PC-9 (cell line): ENCODE measurements around the gene NUDT6.

Source experiments
- CTCF ChIP-seq: fragments of 200-600 bp; sonication (generic); conservative IDR thresholded peaks from 2 replicates; pipeline ENCODE4 v1.6.1; 2017; ENCODE audit warnings: mixed run types, antibody characterized with exemption, mild to moderate bottlenecking, moderate library complexity
- EZH2 ChIP-seq: fragments of 200-600 bp; sonication (generic); IDR thresholded peaks from 2 replicates; pipeline ENCODE4 v1.8.0; 2017; ENCODE audit warnings: antibody characterized with exemption, low read depth

GRCh38 chr4:122930862-122931261, 8.5 kb upstream of the NUDT6 start:
- peak; percentile 85 for TF ChIP-seq CTCF
- TF ChIP-seq EZH2, result no peak
